K562 (cell line): ENCODE data around the gene OXT.

Experiments
- ESRRA ChIP-seq: fragments of 450-650 bp; IDR thresholded peaks from 2 replicates; pipeline ENCODE4 v1.6.1; 2014; ENCODE audit warnings: low read depth, mild to moderate bottlenecking, moderate library complexity, borderline replicate concordance
- IRF1 ChIP-seq: sonication (generic); formaldehyde crosslinking; IDR thresholded peaks from 2 replicates; pipeline ENCODE4 v1.8.0; 2022; ENCODE audit warnings: missing genetic modification reagents, mild to moderate bottlenecking, borderline replicate concordance
- MYNN ChIP-seq, 2 experiments: sonication (generic); formaldehyde crosslinking in 1 of 2; IDR thresholded peaks; 2 replicates each; pipeline versions ENCODE4 v1.5.0 to v1.6.1; 2016 to 2020; ENCODE audit warnings: antibody characterized with exemption in 1 of 2, missing genetic modification reagents in 1 of 2
- SIN3A ChIP-seq, 2 experiments: fragments of 150-350 bp in 1 of 2; IDR thresholded peaks; 2 replicates each; pipeline ENCODE4 v1.6.1; 2011 to 2016; ENCODE audit warnings: borderline replicate concordance in 2 of 2, low read depth in 2 of 2, low read length in 2 of 2, mild to moderate bottlenecking in 2 of 2, moderate library complexity in 2 of 2; ENCODE audit not compliant: control insufficient read depth in 1 of 2

DNA sequence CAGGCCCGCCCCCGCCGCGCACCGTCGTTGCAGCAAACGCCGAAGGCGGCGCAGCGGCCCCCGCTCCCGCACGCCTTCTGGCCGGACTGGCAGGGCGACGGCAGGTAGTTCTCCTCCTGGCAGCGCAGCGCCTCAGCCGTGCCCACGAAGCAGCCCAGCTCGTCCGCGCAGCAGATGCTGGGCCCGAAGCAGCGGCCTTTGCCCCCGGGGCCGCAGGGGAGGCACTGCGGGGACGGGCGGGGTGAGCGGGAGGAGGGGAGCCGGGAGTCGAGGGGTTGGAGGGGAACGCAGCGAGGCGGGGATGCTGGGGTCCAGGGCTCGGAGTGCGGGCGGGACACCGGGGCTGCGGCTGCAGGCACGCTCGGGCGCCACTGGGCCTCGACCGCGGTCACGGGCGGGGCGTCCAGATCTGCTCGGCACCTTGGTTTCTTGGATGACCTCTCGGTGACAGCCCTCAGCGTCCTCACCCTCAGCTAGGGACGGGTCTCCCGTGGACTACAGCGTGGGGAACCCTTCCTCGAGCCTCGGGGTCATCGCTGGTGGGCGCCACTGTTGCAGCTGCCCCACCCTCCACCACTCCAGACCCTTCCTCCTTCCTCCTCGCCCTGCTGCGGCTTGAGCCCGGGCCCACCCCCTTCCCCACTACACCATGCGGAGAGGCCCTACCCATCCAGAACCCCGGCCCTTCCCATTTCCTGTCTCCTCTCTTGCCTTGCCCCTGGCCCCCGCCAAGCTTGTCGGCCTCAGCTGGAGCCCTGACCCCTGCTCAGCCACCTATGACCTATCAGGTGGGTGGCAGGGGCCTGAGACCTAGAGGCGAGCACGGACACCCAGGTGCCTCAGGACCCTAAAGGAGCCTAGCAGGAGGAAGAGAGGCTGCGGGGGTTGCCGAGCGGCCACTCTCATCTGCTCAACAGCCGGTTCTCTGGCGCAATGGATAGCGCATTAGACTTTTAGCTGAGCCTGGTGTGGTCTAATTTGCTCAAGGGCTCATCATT lies 11.8 kb downstream of the OXT start:
- TF ChIP-seq ESRRA: no peak
- TF ChIP-seq IRF1 (CRISPR knock-in tag): no peak
- no peak for TF ChIP-seq SIN3A (IDR thresholded peaks at IDR 0.05; ENCODE audit: borderline replicate concordance in 2 of 2, control insufficient read depth in 1 of 2, low read depth in 2 of 2, low read length in 2 of 2)
- no peak for TF ChIP-seq MYNN (IDR thresholded peaks at IDR 0.05)
- TF ChIP-seq MYNN (CRISPR knock-in tag; IDR thresholded peaks at IDR 0.05): no peak
